GM19463 (cell line): ENCODE measurements around the gene SCLY.

Experiments used
- ATAC-seq: cut with Tn5 transposase; IDR thresholded peaks from one replicate; pipeline ENCODE4 v1.9.1; 2021; ENCODE audit warnings: mild to moderate bottlenecking, moderate library complexity; ENCODE audit not compliant: unreplicated experiment

SCLY gene

DNA sequence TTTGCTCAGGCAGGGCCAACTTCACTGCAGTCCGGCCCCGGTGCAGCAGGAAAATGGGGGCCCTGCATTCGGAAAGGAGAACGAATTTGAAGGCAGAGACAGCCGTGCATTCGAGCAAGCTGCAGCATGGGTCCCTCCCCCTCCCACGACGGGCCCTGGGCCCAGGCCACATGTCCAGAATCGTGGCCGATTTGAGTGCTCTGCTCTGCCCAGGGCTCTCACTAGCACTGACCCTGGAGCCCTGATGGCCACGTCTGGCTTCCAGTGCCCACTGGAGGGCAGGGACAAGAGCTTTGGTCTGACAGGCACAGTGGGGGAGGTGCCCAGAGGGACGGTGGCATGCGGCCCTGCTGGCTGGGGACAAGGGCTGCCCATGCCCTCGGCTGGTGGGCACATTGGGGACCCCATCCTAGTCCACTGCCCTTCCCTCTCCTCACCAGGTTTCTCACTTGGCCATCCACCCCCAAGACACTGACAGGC lies 63.2 kb downstream of the SCLY start:
- ATAC-seq, result no peak

DNA sequence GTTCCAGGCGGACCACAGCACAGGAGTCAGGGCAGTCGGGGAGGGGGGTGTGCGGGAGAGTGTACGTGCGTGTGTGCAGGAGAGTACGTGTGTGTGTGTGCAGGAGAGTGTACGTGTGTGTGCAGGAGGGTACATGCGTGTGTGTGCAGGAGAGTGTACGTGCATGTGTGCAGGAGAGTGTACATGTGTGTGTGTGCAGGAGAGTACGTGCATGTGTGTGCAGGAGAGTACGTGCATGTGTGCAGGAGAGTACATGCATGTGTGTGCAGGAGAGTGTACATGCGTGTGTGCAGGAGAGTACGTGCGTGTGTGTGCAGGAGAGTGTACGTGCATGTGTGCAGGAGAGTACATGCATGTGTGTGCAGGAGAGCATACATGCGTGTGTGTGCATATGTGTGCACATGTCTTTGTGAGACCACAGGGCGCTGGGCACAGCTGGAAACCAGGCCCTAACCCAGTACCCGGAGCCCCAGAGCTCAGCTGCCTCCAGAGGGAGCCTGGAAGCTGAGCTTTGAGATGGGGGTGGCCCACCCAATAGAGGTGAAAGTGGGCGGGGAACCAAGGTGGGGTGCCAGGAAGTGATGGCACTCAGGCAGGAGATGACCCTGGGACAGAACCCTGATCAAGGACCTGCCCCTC lies 63.8 kb downstream of the SCLY start:
- ATAC-seq, result no peak

DNA sequence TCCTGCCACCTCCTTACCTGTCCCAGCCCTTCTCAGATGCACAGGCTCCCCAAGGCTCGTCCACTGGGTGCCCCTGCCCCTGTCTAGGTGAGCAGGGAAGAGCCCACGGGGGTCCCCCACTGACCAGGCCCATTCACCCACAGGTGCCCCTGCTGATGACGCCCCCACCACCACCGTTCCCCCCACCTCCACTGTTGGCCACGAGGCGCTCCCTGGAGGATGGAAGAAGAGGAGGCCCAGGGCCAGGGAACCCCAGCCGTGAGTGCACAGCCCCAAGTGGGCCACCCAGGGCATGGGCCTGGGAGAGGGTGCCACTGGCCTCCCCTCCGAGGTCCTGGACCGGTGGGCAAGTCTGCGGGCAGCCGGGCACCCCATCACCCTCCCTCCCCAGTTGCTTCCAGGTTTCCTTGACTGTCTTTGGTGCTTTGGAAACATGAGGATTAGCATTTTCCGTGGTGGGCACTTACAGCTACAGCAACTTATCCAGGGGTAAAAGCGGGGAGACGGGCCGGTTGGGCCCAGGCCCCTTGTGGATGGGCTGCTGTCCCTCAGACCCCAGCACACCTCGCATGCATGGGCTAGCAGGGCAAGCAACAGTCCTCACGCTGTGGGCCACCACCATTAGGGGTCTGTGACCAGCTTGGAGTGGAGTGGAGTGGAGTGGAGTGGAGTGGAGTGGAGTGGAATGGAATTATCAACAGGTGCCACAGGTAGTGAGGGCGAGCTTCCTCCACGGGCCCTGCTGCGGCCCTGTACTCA lies 64.5 kb downstream of the SCLY start:
- no peak for ATAC-seq

DNA sequence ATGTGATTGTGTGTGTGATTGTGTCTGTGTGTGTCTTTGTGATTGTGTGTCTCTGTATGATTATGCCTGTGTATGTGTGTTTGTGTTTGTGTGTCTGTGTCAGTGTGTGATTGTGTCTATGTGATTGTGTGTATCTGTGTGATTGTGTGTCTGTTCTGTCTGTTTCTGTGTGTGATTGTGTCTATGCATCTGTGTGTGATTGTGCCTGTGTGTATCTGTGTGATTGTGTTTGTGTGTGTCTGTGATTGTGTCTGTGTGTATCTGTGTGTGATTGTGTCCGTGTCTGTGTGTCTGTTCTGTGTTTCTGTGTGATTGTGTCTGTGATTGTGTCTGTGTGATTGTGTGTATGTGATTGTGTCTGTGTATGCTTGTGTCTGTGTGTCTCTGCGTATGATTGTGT lies 65.5 kb downstream of the SCLY start:
- no peak for ATAC-seq

DNA sequence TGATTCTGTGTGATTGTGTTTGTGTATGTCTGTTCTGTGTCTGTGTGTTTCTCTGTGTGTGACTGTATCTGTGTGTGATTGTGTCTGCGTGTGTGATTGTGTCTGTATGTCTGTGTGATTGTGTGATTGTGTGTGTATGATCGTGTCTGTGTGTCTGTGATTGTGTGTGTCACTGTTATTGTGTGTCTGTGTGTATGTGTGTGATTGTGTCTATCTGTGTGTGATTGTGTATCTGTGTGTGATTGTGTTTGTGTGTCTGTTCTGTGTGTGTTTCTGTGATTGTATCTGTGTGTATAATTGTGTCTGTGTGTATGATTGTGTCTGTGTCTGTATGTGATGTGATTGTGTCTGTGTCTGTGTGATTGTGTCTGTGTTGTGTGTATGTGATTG lies 66.0 kb downstream of the SCLY start:
- no peak for ATAC-seq

DNA sequence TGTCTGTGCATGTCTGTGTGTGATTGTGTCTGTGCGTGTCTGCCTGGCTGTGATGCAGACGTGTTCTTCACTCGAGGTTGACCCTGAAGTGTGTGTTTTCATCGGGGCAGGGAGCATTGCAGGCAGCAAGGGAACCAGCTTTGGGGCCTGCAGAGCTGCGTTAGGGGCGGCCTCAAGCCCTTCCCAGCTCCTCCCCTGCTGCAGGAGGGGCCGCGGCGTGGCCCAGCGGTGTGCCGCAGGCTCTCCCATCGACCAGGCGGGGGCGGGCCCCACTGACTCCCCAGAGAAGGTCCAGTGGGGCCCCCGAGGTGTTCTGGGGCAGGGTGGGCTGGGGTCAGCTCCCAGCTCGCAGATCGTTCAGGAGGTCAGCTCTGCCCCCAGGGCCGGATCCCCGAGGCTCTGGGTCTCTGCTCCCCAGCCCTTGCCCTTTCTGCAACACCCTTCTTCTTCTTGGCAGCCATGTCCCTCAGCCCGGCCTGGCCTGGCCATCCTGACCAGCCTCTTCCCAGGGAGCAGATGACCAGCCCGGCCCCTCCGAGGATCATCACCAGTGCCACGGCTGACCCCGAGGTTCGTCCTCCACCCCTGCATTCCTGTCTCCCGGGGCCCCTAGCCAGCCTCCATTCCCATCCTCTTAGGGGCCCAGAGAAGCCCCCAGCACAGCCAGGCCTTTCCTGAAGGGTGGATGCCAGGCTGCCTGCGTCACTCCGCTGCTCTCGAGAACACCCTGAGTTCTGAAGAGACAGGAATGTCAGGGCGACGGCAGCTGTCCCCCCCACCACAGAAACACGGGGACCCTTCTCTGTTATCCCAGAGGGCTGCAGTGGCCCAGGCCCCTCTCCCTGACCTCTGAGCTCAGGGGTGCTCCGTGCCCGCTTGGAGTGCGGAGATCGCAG lies 66.6 kb downstream of the SCLY start:
- ATAC-seq, result no peak

DNA sequence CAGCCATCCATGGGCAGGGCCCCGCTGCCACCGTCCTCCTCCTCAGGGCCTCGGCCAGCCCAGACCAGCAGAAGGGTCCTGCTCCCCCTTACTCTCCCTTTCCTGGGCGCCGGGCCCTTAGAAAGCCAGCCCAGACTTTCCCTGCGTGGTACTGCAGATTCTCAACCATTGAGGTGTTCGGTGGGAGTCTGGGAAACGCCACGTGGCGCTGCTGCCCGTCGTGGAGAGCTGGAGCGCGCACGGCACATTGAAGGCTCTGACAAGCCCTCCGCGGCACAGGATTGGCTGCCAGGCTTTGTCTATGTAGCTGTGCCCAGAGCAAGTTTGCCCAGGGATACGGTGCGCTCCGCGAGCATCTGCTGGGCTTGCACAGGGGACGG lies 67.2 kb downstream of the SCLY start:
- ATAC-seq, result no peak

DNA sequence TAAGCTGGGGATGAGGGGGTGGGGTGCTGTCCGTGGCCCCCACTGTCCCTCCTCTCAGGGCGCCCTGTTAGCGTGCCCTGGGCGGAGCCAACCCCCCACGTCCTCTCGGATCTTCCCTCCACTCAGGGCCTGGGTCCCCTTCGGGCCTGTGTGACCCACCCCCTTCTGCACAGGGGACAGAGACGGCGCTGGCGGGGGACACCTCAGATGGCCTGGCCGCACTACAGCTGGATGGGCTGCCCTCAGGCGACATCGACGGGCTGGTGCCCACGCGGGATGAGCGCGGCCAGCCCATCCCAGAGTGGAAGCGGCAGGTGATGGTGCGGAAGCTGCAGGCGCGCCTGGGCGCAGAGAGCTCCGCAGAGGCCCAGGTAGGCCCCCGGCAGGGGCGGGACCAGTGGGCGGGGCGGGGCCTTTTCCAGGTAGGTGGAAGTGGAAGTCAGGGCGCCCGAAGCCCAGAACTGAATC lies 67.8 kb downstream of the SCLY start:
- no peak for ATAC-seq

DNA sequence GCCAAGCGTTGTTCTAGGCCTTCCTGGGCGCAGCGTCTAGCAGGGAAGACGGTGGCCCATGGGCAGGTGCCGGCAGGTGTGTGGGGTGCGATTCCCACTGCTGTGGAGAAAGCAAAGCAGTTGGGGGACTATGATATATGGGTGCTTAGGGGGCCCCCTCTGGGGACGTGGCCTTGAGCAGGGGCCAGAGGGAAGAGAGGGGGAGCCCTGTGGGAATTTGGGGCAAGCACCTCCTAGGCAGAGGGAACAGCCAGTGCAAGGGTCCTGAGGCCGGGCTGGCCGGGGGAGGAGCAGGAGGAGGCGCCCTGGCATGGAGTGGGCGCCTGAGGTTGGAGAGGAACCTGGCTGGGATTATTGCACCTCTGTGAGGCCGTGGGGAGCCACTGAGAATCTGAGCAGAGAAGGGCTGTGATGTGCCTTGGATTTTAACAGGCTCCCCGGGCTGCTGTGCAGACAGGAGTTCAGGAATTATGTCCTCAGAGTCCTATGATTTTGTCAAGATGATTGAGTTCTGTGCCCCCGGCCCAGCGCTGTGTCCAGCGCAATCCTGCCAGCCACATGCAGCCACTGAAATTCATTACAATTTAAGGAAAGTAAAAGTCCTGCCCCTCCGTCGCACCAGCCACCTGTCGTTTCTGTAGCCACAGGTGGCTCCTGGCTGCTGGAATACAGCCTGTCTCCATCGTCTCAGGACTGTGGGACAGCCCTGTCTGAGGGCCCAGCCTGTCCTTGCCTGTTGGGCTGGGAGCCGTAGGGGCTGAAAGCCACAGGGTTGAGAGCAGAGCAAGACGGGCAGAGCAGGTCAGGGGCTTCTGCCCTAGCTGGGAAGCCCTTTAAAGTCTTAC lies 68.6 kb downstream of the SCLY start:
- no peak for ATAC-seq

DNA sequence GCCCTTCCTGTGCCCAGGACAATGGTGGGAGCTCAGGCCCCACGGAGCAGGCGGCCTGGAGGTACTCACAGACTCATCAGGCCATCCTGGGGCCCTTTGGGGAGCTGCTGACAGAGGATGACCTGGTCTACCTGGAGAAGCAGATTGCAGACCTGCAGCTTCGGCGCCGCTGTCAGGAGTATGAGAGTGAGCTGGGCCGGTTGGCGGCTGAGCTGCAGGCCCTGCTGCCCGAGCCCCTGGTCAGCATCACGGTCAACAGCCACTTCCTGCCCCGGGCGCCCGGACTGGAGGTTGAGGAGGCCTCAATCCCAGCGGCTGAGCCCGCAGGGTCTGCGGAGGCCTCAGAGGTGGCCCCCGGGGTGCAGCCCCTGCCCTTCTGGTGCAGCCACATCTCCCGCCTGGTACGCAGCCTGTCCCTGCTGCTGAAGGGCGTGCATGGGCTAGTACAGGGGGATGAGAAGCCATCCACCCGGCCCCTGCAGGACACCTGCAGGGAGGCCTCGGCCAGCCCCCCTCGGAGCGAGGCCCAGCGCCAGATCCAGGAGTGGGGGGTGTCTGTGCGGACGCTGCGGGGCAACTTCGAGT lies 69.4 kb downstream of the SCLY start:
- ATAC-seq, result no peak

DNA sequence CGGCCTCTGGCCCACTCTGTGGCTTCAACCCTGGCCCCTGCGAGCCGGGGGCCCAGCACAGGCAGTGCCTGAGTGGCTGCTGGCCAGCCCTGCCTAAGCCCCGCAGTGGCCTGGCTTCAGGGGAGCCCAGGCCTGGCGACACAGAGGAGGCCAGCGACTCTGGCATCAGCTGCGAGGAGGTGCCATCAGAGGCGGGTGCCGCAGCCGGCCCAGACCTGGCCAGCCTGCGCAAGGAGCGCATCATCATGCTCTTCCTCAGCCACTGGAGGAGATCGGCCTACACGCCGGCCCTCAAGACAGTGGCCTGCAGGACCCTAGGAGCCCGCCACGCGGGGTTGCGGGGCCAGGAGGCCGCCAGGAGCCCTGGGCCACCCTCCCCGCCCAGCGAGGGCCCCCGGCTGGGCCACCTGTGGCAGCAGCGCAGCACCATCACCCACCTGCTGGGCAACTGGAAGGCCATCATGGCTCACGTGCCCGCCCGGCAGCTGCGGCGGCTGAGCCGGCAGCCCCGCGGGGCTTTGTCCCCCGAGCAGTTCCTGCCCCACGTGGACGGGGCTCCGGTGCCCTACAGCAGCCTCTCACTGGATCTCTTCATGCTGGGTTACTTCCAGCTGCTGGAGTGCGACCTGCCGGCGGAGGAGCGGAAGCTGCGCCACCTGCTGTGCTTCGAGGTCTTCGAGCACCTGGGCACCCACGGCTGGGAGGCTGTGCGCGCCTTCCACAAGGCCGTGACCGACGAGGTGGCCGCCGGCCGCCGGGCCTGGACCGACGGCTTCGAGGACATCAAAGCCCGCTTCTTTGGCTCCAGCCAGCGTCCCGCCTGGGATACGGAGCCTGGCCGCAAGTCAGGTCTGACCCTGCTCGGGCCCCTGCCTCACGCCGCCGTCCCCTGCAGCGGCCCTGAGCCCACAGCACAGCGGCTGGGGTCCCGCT lies 70.2 kb downstream of the SCLY start:
- ATAC-seq, result no peak

DNA sequence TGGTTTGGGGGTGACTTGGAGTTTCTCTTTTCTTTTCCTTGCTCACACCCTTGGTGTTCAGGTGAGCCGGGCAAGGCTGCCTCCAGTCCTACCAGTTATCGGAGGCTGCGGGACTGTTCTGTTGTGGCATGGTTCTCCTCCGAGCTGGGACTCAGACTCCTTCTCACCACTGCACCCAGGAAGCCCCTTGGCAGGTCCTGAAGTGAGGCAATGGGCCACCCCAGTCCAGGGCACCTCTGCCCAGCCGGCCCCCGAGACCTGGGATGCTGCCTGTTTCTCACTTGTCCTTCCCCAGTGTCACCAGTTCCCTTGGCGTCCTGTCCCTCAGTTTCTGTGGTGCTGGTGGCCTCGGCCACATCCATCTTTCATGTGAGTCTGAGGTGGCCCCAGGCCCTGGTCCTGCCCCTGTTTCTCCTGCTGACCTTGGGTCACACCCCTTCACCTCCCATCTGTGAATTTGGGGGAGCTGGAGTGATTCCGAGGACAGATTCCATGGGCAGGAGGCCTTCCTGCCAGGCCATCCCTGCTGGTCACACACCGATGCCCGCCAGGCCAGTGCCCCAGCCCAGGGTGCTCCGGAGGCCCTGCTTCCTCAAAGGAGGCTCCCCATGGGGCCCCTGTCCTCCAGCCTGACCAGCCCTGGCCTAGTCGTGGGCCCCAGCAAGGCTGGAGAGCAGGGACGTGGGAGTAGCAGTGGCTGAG lies 71.1 kb downstream of the SCLY start:
- no peak for ATAC-seq

DNA sequence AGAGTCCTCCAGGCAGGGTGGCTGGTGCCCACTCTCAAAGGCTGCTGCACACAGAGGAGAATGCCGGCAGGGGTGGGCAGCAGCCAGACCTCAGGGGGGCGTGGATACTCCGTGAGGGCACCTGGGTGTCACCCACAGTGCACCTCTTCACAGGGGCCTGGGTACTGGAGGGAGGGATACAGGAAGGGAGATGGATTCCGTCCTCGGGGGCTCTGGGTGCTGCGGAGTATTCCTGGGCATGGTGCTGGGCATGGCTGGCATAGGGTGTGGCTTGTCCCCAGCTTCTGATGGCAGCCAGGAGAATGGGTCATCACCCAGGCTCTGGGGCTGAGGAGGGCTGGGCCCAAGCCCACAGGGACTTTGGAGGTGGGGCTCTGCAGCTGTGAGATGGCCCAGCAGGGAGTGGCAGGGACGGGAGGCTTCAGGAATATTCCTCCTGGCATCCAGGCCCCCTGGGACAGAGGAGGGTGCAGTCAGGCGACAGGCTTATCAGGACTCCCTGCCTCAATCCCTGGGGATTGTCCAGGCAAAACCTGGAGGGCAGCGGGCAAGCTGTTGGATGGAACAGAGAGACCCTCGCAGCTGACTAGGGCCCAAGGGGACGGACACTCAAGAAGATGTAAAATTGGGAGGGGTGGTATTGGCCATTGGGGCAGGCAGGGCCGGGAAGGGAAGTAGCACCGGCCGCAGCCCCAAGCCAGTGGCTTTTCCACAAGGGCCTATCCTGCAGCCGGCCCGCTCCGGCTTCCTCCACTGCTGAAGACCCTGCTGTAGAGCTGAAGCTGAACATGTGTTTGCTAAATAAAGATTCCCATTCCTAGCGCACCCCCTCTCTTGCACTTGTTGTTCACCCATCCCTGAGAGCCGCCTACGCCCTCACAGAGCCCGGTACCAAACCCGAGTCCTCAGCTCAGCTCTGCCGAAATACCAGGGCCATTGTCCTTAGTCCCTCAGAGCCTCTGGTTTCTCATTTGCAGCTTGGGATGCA lies 72.0 kb downstream of the SCLY start:
- ATAC-seq, result no peak

DNA sequence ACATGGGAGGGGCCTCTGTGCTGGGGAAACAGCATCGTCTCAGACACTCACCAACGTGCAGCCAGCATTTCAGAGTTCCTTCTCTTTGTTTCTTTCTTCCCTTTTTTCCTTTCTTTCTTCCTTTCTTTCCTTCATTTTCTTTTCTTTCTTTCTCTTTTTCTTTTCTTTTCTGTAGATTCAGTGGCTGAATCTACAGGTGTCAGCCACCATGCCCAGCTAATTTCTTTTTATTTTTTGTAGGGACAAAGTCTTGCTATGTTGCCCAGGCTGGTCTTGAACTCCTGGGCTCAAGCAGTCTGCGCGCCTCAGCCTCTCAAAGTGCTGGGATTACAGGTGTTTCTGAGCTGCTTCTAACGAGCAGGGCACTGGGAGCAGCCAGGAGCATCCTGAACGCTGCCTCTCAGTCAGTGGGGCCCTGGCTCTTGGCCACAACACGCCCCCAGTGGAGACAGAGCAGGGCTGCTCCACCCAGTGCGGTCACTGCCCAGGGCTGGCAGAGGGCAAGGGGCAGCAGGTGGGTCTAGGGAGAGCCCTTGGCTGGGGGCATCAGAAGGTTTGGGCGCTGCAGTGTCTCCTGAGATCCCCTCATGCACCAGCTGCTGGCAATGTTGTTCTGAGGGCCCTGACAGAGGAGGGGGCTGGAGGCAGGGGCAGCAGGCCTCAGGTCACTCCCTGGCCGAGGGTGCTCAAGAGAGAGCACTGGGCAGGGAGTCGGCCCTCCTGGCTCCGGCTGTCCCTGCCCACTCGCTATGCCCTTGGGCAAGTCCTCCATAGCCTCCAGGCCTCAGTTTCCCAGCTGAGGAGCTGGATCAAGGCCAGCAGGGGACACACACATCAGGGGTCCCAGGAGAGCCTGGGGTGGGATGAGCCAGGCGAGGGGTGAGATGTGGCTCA lies 72.9 kb downstream of the SCLY start:
- no peak for ATAC-seq

DNA sequence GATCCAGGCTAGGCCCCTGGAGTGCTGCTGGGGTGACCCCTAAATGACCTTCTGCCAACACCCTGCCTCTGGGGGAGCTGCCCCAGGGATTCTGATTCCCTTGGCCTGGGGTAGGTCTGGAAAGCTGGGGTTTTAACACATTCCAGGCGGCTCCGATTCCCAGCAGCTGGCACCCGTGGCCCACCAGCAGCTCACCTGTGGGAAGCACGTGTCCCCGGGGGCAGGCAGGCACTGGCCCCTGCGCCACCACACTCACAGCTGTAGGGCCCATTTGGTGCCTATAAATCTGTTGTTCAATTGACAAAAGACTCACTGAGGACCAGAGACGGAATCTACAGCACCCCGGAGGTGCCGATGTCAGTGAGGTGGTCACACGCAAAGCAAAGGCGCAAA lies 73.6 kb downstream of the SCLY start:
- no peak for ATAC-seq

DNA sequence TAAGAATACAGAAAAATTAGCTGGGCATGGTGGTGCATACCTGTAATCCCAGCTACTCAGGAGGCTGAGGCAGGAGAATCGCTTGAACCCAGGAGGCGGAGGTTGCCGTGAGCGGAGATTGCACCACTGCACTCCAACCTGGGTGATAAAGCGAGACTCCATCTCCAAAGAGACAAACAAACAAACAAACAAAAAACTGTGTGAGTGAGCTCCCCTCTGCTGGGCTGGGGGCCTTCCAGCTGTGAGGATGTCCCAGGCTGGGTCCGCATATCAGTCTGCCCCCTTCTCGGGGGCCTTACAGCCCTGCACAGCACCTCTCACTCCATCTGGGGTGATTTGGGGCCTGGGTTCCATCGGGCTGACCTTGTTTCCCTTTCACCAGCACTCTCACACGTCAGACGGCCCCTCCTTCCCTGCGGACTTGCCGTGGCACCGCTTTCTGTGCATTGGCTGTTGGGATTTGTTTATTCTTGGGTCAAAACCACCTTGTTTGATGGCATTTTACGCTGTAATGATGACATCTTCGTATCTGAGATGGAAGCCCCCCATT lies 74.9 kb downstream of the SCLY start:
- ATAC-seq, result no peak
